GM19397 (cell line): Measurements from ENCODE around the gene TNFRSF8.

ENCODE experiments used
- ATAC-seq: cut with Tn5 transposase; IDR thresholded peaks from one replicate; pipeline ENCODE4 v1.9.1; 2021; ENCODE audit warnings: mild to moderate bottlenecking, moderate library complexity; ENCODE audit not compliant: unreplicated experiment

The TNFRSF8 gene

GRCh38 chr1:12059722-12060464, 3.2 kb upstream of the TNFRSF8 start:
- no peak for ATAC-seq

GRCh38 chr1:12060500-12060899, 2.6 kb upstream of the TNFRSF8 start:
- ATAC-seq: no peak

DNA sequence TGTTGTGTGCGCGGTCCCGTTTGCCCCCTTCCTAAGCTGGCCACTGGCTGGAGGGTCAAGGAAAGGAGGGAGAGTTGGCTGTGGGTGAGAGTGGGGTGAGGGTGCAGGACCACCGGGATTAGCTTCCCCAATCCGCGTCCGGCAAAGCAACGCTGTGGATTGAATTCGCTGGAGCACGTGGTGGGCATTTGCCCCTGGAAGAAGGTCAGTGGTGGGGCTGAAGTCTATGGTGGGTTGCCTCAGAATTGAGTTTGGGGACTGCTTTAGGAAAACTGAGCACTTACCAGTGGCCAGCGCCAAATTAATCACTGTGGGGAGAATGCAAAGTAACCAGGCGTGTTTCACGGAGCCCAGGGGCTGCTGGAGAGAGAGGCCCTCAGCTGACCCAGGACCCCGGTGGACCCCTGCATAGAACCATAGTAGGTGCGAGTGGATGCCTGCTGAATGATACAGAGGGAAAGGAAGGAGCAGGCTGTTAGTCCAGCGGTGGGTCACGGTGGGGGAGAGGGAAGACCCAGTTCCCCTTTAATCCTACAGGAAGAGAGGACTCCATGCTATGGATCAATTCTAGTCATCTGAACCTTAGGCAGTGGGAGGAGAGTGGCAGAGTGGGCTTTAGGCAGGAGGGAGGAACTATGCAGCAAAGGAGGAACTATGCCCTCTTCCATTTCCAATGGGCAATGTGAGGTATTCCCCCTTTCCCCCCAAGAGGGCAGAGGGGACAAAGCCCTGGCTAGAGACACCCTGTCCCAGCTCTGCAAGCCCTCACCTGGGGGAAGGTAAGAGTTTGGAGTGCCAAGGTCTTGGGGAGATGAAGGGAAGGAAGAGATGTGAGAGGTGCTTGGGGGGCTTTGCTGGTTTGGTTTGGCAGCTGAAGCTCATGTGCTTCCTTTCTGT, 1.2 kb downstream of the TNFRSF8 start:
- ATAC-seq: no peak

DNA sequence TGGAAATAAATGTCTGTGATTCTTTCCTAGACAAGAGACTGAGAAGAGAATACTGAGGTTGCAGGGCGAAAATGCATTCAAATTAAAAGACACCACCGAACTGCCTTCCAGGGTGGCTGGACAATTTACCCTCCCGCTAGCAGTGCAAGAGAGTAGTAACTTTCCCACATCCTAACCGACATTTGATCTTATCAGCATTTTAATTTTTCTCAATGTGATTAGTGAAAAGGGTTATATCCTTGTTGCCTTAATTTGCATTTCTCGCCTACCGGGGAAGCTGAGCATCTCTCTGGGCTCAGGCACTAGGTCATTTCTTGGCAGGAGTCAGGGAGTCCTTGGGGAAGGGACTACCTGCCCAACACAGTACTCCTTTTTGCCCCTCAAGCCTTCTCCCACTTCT, 2.8 kb downstream of the TNFRSF8 start:
- ATAC-seq: no peak

GRCh38 chr1:12067900-12068821, 5.1 kb downstream of the TNFRSF8 start:
- no peak for ATAC-seq

DNA sequence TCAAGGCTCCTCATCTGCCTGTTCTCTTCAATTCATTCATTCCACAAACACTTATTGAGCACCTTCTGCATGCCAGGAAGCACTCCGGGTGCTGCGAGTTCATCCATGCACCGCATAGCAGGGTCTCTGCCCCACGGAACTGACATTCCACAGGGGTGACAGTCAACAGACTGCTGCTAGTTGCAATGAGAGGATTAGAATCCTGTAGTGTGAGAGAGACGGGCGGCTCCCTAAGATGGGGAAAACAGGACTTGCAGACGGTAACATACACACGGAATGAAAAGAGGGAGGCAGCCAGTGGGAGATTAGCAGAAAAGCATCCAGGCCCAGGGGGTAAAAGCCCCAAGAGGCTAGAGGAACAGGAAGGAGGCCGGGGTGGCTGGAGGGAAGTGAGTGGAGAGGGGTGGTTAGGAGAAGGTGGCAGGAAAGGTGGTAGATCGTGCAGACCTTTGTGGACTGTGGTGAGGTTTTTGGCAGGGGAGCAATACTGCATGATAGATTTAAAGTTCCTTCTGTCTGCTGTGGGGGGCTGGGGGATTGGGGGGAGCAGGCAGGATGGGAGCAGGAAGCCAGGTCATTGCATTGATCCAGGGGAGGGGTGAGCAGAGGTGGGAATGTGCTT, 6.6 kb downstream of the TNFRSF8 start:
- no peak for ATAC-seq

DNA sequence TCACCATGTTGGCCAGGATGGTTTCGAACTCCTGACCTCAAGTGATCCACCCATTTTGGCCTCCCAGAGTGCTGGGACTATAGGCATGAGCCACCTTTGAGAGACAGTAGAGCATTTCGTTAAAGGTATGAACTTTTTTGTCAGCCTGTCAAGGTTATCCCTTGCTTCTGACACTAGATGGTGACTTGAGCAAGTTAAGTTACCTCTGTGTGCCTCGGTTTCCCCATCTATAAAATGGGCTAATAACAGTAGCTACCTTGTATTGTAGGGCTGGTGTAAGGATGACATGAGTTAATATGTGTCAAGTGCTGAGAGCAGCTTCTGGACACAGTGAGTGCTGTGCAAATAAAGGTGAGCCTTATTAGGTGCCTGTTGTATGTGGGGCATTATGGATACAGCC, 8.8 kb downstream of the TNFRSF8 start:
- no peak for ATAC-seq

- no peak for ATAC-seq
Observed at GRCh38 chr1:12072741-12073140, 9.6 kb downstream of the TNFRSF8 start.

DNA sequence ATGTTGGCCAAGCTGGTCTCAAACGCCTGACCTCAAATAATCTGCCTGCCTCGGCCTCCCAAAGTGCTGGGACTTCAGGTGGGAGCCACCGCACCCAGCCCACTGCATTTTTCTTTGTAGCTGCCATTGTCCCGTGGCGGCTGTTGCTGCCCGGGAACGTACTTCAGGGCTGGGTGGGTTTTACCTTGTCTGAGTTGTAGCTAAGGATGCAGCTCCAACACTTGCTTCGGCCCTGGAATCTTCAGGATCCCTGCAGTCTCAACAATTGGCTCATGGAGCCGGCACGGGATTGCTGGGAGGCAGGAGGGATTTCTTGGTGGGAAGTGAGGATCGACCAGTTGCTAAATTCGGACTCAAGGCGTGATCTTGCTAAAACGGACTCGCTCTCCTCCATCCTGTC, 10.7 kb downstream of the TNFRSF8 start:
- ATAC-seq: no peak

DNA sequence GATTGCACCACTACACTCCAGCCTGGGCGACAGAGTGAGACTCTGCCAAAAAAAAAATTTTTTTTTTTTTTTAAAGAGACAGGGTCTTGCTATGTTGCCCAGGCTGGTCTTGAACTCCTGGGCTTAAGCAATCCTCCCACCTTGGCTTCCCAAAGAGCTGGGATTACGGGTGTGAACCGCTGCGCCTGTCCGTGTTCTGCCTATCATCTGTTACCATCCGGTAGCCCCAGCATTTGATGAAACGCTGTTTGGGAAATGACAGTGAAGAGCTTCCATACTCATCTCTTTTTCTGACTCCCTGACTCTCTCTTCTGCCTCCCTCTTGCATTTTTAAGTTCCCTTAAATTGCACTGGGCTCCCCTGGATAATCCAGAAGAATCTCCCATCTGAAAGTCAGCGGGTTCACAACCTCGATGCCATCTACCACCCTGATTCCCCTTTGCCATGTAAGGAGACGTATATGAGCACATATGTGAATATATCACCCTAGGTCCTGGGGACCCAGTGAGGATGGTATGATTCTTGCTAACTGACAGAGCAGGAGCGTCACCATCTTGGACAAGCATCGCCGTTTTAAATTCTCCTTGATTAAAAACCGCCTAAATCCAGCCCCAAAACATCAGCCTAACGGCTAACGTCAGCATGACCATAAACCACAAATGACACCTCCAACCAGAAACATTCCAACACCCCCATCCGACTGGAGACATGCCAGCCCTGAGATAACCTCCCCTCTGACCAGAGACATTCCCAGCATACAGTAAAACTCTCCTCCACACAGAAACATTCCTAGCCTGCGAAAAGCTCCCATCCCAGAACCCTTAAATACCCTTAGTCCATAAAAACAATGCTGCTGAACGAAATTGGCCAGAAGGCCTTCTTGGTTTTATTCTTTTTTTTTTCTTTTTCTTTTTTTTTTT, 12.4 kb downstream of the TNFRSF8 start:
- ATAC-seq: no peak

GRCh38 chr1:12076425-12077005, 13.4 kb downstream of the TNFRSF8 start:
- no peak for ATAC-seq

GRCh38 chr1:12078575-12078937, 15.5 kb downstream of the TNFRSF8 start:
- ATAC-seq: no peak

GRCh38 chr1:12078938-12079861, 16.1 kb downstream of the TNFRSF8 start:
- ATAC-seq: no peak

GRCh38 chr1:12080156-12080555, 17.1 kb downstream of the TNFRSF8 start:
- ATAC-seq: no peak

GRCh38 chr1:12080773-12081556, 17.9 kb downstream of the TNFRSF8 start:
- ATAC-seq: no peak

DNA sequence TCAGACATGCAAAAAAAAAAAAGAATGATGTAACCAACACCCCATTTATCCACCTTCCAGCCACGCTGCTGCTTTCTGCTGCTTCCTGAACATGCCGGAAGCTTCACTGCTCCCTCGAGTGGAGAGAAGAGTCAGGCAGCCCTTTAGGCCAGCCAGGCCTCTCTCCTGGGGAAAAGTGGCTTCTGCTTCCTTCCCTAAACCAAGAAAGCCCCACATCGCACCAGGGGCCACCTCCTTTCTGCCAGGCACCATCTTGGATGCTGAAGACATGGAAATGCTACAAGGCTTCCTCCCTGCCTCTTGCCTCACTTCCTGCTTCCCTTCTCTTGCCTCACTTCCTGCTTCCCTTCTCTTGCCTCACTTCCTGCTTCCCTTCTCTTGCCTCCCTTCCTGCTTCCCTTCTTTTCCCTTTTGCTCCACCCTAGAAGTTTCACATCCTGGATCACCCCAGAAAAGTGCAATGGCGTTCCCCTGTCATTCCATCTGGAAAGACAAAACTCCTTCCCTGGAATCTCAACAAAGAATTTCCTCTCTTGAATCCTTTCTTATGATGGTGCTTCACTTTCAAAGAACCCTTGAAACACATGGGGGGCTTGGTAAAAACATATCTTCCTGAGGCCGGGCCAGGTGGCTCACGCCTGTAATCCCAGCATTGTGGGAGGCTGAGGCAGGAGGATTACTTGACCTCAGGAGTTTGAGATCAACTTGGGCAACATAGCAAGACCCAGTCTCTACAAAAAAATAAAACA, 18.7 kb downstream of the TNFRSF8 start:
- no peak for ATAC-seq

DNA sequence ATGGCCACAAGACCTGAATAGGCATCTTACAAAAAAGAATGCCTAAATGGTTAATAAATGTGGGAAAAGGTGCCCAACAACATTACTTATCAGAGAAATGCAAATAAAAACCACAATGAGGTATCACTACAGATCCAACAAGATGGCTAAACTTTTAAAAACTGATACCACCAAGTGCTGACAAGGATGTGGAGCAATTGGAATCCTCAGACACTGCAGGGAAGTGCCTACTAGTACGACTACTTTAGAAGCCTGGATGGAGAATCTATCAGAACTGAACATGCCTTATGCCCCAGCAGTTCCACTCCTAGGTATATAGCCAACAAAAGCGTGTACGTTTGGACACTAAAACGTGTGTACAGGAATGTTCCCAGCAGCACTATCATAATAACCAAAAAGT, 19.9 kb downstream of the TNFRSF8 start:
- ATAC-seq: no peak
